Sigmoid colon (tissue), 4 donors: ENCODE results near the gene CTCF.

Source experiments
- POLR2A ChIP-seq, 2 donors: fragments of 450-650 bp; IDR thresholded peaks; one replicate each; pipeline ENCODE4 v1.6.1; 2016; ENCODE audit warnings: antibody characterized with exemption in 2 of 2, mild to moderate bottlenecking in 2 of 2, moderate library complexity in 2 of 2
- POLR2AphosphoS5 ChIP-seq, 4 donors: sonication (generic); formaldehyde crosslinking; IDR thresholded peaks; one replicate each; pipeline ENCODE4 v1.6.1; 2017; ENCODE audit warnings: antibody characterized with exemption in 4 of 4
- TF ChIP-seq, protein P1 (sequence below), 4 experiments: fragments of 450-650 bp in 3 of 4; fragments of 200-600 bp in 1 of 4; IDR thresholded peaks; one replicate each; pipeline ENCODE4 v1.5.1; 2016 to 2019; ENCODE audit warnings: antibody characterized with exemption in 4 of 4, mild to moderate bottlenecking in 3 of 4, moderate library complexity in 2 of 4

DNA sequence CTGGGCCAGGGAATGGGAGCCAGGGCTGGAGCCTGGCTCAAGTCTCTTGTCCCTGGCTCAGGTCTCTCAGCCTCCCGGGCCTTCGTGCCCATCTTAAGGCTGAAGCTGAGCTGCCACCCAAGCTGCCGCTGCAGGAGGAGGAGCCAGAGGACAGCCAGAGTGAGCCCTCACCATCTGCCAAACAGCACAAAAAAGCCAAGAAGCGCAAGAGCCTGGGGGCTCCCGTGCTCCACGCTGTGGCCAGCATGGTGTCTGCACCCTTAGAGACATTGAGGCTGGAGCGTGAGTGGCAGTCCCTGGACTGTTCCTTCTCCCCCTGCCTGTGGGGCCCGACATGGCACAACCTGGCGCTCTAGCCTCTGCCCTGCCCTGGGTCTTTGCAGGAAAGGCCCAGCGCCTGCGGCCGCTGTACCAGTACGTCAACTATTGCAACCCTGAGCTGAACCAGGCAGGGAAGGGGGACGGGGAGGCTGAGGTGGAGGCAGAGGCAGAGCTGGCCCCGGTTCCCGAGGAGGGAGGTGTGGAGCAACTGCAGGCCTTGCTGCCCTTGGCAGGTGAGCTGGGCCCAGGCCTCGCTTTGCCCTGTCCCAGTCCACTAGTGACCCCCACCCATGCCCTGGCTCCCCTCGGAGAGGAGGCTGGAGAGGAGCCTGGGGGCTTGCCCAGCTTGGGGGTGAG, 105.6 kb downstream of the CTCF start:
- TF ChIP-seq, protein P1, sequence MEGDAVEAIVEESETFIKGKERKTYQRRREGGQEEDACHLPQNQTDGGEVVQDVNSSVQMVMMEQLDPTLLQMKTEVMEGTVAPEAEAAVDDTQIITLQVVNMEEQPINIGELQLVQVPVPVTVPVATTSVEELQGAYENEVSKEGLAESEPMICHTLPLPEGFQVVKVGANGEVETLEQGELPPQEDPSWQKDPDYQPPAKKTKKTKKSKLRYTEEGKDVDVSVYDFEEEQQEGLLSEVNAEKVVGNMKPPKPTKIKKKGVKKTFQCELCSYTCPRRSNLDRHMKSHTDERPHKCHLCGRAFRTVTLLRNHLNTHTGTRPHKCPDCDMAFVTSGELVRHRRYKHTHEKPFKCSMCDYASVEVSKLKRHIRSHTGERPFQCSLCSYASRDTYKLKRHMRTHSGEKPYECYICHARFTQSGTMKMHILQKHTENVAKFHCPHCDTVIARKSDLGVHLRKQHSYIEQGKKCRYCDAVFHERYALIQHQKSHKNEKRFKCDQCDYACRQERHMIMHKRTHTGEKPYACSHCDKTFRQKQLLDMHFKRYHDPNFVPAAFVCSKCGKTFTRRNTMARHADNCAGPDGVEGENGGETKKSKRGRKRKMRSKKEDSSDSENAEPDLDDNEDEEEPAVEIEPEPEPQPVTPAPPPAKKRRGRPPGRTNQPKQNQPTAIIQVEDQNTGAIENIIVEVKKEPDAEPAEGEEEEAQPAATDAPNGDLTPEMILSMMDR (IDR thresholded peaks at IDR 0.05): peak; percentile 80 to 90 (median 87)
- TF ChIP-seq POLR2A (IDR thresholded peaks at IDR 0.05): no peak
- TF ChIP-seq POLR2AphosphoS5 (IDR thresholded peaks at IDR 0.05): peak in 3 of 4 donors; percentile 60 to 71 (median 64)
